Kidney epithelial cell (primary cell): ENCODE measurements around the gene BUB3. TPM values are rescaled to one million over a fixed set of nuclear protein-coding genes. Genes with fewer than 3 reads are reported as not detected.

Experiments
- DNase-seq: peaks from one replicate; pipeline ENCODE4 v3.0.0-alpha.2; 2010; ENCODE audit warnings: low read depth
- H3K27me3 ChIP-seq: 2 replicates; pipeline ENCODE4 v1.6.0; 2011; ENCODE audit warnings: low read length; ENCODE audit not compliant: control insufficient read depth, insufficient read depth
- H3K36me3 ChIP-seq: 2 replicates; pipeline ENCODE4 v1.5.1; 2011; ENCODE audit warnings: low read length; ENCODE audit not compliant: control insufficient read depth, insufficient read depth
- H3K4me3 ChIP-seq: 2 replicates; pipeline ENCODE4 v1.5.1; 2011; ENCODE audit warnings: low read depth, mild to moderate bottlenecking, control low read depth, low read length
- total RNA-seq: library from RNA; depleted of rRNA; stranded (reverse); fragments of >200 nt; gene quantifications from 2 replicates; pipeline ENCODE4 v1.2.3, GENCODE V29; 2015
- TF ChIP-seq, protein P1 (sequence below): IDR thresholded peaks from 2 replicates; pipeline ENCODE4 v1.5.1; 2011; ENCODE audit warnings: mild to moderate bottlenecking, moderate library complexity, low read length, control low read depth, inconsistent platforms; ENCODE audit not compliant: insufficient read depth, poor library complexity, severe bottlenecking

BUB3 gene
- total RNA-seq, 1 donor from 2014 or later, result 153 TPM

DNA sequence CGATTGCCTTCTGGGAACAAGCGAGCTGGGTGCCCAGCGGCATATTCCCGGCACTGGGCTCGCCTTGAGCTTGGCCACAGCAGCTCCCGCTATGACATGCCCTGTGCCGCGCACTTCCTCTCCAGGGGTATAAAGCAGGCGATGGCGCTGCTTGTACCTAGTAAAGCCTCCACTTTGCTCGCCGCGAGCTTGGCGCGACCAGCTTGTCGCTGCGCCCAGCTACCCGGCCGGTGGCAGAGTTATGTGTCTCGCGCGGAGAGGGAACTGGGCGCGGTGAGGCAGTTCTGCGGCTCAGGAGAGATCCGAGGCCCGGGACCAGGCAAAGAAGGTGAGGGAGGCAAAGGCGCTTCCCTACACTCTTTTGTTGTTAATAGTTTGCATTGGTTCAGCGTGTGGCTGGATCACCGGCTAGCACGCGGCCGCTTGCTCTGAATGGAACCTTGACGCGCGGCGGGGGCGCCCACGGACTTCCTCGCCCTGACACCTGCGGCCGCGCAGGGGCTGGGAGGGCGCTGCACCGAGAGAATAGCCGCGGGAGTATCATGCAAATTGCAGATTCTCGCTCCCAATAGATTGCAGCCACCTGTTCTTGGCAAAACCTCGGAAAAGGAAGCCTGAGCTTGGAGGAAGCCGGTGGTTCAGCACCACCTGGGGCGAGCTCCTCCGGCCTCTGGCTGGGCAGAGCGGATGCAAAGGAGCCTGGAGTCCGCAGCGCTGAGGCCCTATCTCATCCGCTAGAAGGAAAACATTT, 3.0 kb upstream of the BUB3 start:
- Histone ChIP-seq H3K4me3 (no peak overlapping the region), H3K36me3 (no peaks in the 10 kb centered on the region), H3K27me3 (peaks cover 64% of the 10 kb centered on the region)
- no peak for DNase-seq
- TF ChIP-seq, protein P1, sequence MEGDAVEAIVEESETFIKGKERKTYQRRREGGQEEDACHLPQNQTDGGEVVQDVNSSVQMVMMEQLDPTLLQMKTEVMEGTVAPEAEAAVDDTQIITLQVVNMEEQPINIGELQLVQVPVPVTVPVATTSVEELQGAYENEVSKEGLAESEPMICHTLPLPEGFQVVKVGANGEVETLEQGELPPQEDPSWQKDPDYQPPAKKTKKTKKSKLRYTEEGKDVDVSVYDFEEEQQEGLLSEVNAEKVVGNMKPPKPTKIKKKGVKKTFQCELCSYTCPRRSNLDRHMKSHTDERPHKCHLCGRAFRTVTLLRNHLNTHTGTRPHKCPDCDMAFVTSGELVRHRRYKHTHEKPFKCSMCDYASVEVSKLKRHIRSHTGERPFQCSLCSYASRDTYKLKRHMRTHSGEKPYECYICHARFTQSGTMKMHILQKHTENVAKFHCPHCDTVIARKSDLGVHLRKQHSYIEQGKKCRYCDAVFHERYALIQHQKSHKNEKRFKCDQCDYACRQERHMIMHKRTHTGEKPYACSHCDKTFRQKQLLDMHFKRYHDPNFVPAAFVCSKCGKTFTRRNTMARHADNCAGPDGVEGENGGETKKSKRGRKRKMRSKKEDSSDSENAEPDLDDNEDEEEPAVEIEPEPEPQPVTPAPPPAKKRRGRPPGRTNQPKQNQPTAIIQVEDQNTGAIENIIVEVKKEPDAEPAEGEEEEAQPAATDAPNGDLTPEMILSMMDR, result no peak

DNA sequence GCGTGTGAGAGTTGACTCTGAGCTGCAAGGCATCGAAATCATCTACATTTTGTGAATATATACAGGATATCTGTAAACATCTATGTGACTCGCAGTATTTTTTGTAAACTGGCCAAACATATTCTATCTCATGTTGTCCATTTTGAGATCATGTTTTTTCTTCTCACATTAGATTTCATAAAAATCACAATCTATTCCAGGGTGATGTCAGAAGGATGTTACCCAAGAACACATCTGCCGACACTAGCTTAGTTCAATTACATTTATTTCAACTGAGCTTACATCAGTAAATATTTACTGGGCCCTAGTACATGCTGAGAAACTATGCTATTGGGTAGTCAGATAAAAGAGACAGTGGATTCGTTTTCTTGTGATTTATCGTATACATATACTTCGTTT, 2.5 kb upstream of the BUB3 start:
- TF ChIP-seq, protein P1, result no peak
- Histone ChIP-seq H3K4me3 (no peak overlapping the region), H3K27me3 (peaks cover 58% of the 10 kb centered on the region), H3K36me3 (no peaks in the 10 kb centered on the region)
- DNase-seq, result no peak

DNA sequence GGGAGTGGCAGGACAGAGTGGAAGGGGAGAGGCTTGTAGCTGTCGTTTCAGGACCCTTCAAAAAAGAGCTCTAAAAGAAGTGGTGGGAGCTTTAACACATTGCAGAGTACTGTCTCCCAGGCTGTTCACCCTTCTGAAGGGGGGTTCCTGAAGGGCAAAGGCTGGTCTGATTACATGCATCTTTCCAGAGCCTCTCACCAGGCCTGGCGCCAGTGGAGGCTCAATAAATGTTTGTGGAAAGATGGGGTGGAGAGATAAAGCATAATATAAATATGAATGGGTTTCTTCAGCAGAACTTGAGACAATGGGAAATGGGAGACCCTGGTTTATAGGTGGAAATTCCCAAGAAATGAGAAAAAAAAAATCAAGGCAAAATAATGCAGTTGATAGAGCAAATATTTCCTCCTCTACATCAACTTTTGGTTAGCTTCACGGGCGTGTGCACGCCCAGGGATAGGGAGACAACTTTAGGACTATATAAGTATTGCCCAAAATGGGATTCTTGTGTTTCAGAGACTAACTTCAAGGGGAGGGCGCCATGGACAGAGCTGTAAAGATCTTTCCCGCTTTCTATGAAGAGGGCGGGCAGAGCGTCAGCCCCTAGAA, 613 bp upstream of the BUB3 start:
- no peaks in the 10 kb centered on the region for H3K36me3 ChIP-seq
- TF ChIP-seq, protein P1, result no peak
- DNase-seq, result no peak
- H3K4me3 ChIP-seq, result no peak overlapping the region
- H3K27me3 ChIP-seq, result peaks cover 40% of the 10 kb centered on the region

- Histone ChIP-seq H3K27me3 (peaks cover 26% of the 10 kb centered on the region), H3K36me3 (no peaks in the 10 kb centered on the region), H3K4me3 (peak overlapping the region; percentile 64)
- DNase-seq, result no peak
- TF ChIP-seq, protein P1, result no peak
These were observed 706 bp downstream of the BUB3 start for GRCh38 chr10:123154711-123155505.

DNA sequence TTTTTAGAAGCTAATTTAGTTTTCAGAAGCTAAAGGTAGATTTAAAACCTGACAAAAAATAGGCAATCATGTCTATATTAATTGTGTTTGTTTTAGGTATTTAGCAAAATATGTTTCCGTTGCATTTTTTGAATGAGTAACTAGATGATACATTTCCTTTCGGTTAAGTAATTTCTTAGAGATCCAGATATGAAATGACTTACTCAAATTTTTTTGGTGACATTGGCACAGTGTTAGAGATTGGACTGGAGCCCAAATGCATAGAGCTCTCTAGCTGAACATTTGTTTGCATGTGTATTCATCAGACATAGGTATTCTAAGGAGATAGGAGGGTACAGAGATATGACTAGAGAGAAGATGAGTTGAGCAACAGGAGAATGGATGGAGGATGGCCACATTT, 1.9 kb downstream of the BUB3 start:
- Histone ChIP-seq H3K27me3 (peaks cover 16% of the 10 kb centered on the region), H3K4me3 (no peak overlapping the region), H3K36me3 (peaks cover 3% of the 10 kb centered on the region)
- no peak for DNase-seq
- TF ChIP-seq, protein P1, result no peak
